IMR-90 (cell line): ENCODE data around the gene LRRC55. TPM values are rescaled to one million over a fixed set of nuclear protein-coding genes. Genes with fewer than 3 reads are reported as not detected.

Experiments used
- ATAC-seq: fragments of 200-7000 bp; cut with Tn5 transposase; 2 replicates; pipeline ENCODE4 v1.9.1; 2020; ENCODE audit warnings: low read depth, mild to moderate bottlenecking, moderate library complexity
- BruUV-seq: library from RNA; stranded (reverse); fragments of 400-500 nt; replicated peaks from 2 replicates; lab custom pipeline; 2021; lab: Mats Ljungman, UMichigan
- CTCF ChIA-PET: fragments of 300-600 bp; formaldehyde crosslinking; extraction: SDS; loops from one replicate; lab custom pipeline; 2021; ENCODE audit warnings: antibody characterized with exemption; lab: Yijun Ruan, JAX
- POLR2A ChIA-PET: fragments of 300-600 bp; sonication (Branson Sonifier 250); formaldehyde crosslinking; loops from one replicate; lab custom pipeline; 2022; ENCODE audit warnings: antibody characterized with exemption; ENCODE audit not compliant: unreplicated experiment; lab: Charles Lee
- DNase-seq: peaks from one replicate; pipeline ENCODE4 v3.0.0; 2013
- H2AFZ ChIP-seq: replicated peaks from 2 replicates; pipeline ENCODE3; 2013; ENCODE audit warnings: low read length, mild to moderate bottlenecking; ENCODE audit not compliant: poor library complexity
- H2AK5ac ChIP-seq: 2 replicates; pipeline ENCODE4 v1.6.1; 2013; ENCODE audit warnings: low read depth, low read length, inconsistent platforms
- H2AK9ac ChIP-seq: replicated peaks from 2 replicates; pipeline ENCODE3; 2013; ENCODE audit warnings: mild to moderate bottlenecking, low read depth, low read length, moderate library complexity; ENCODE audit not compliant: poor library complexity
- H2BK120ac ChIP-seq: 2 replicates; pipeline ENCODE4 v1.6.1; 2013; ENCODE audit warnings: low read depth, low read length, inconsistent platforms
- H2BK15ac ChIP-seq: 3 replicates; pipeline ENCODE4 v1.6.1; 2013; ENCODE audit warnings: low read depth, low read length, inconsistent platforms
- H2BK20ac ChIP-seq: 2 replicates; pipeline ENCODE4 v1.6.1; 2013; ENCODE audit warnings: low read depth, mild to moderate bottlenecking, inconsistent platforms, low read length, moderate library complexity
- H2BK5ac ChIP-seq: 2 replicates; pipeline ENCODE4 v1.6.1; 2013; ENCODE audit warnings: mild to moderate bottlenecking, low read depth, low read length, inconsistent platforms; ENCODE audit not compliant: poor library complexity, severe bottlenecking
- H3K14ac ChIP-seq: replicated peaks from 2 replicates; pipeline ENCODE4 v1.6.1; 2013; ENCODE audit warnings: low read depth, low read length, inconsistent platforms
- H3K18ac ChIP-seq: 2 replicates; pipeline ENCODE4 v1.6.1; 2013; ENCODE audit warnings: low read depth, low read length, control low read depth
- H3K23ac ChIP-seq: 2 replicates; pipeline ENCODE4 v1.6.1; 2013; ENCODE audit warnings: low read depth, low read length, inconsistent platforms
- H3K27ac ChIP-seq: 2 replicates; pipeline ENCODE4 v1.5.1; 2013; ENCODE audit warnings: mild to moderate bottlenecking, control low read depth, low read length; ENCODE audit not compliant: insufficient read depth
- H3K27me3 ChIP-seq: 2 replicates; pipeline ENCODE4 v1.6.1; 2013; ENCODE audit warnings: low read length; ENCODE audit not compliant: control insufficient read depth, insufficient read depth
- H3K36me3 ChIP-seq: 2 replicates; pipeline ENCODE4 v1.6.1; 2013; ENCODE audit warnings: low read length, mixed read lengths; ENCODE audit not compliant: control insufficient read depth, insufficient read depth
- H3K4ac ChIP-seq: 2 replicates; pipeline ENCODE4 v1.6.1; 2013; ENCODE audit warnings: low read depth, low read length, inconsistent platforms
- H3K4me1 ChIP-seq: 2 replicates; pipeline ENCODE4 v1.6.1; 2013; ENCODE audit warnings: low read length, mixed read lengths; ENCODE audit not compliant: control insufficient read depth, insufficient read depth
- H3K4me2 ChIP-seq: 2 replicates; pipeline ENCODE4 v1.6.1; 2013; ENCODE audit warnings: low read depth, mild to moderate bottlenecking, control low read depth, low read length, moderate library complexity
- H3K4me3 ChIP-seq: 2 replicates; pipeline ENCODE4 v1.5.1; 2013; ENCODE audit warnings: low read depth, mild to moderate bottlenecking, control low read depth, low read length, moderate library complexity; ENCODE audit not compliant: insufficient read depth
- H3K56ac ChIP-seq: 2 replicates; pipeline ENCODE4 v1.6.1; 2013; ENCODE audit warnings: low read length, inconsistent platforms; ENCODE audit not compliant: insufficient read depth; ENCODE audit errors: extremely low read depth
- H3K79me1 ChIP-seq, 2 experiments: 2 replicates each; pipeline ENCODE4 v1.6.1; 2013; ENCODE audit warnings: low read length in 2 of 2, inconsistent platforms in 1 of 2, low read depth in 1 of 2
- H3K9ac ChIP-seq: 2 replicates; pipeline ENCODE4 v1.6.1; 2013; ENCODE audit warnings: low read depth, low read length, control low read depth
- H3K9me1 ChIP-seq: 2 replicates; pipeline ENCODE4 v1.6.1; 2013; ENCODE audit warnings: low read length, inconsistent platforms; ENCODE audit not compliant: insufficient read depth
- H3K9me3 ChIP-seq: 2 replicates; pipeline ENCODE4 v1.6.1; 2013; ENCODE audit warnings: low read length; ENCODE audit not compliant: control insufficient read depth, insufficient read depth
- H4K20me1 ChIP-seq: 2 replicates; pipeline ENCODE4 v1.6.1; 2013; ENCODE audit warnings: low read length, inconsistent platforms; ENCODE audit not compliant: insufficient read depth
- H4K5ac ChIP-seq: 2 replicates; pipeline ENCODE4 v1.6.1; 2013; ENCODE audit warnings: mild to moderate bottlenecking, low read depth, low read length, control low read depth
- H4K8ac ChIP-seq, 2 experiments: 2 replicates each; pipeline ENCODE4 v1.6.1; 2013; ENCODE audit warnings: low read depth in 2 of 2, low read length in 2 of 2, control low read depth in 1 of 2, inconsistent platforms in 1 of 2
- H4K91ac ChIP-seq: 2 replicates; pipeline ENCODE4 v1.6.1; 2013; ENCODE audit warnings: low read depth, low read length, inconsistent platforms; ENCODE audit not compliant: insufficient read depth
- BHLHE40 ChIP-seq: fragments of 150-350 bp; IDR thresholded peaks from 2 replicates; pipeline ENCODE4 v1.6.1; 2016; ENCODE audit warnings: mild to moderate bottlenecking, low read depth, low read length
- CTCF ChIP-seq: conservative IDR thresholded peaks from 2 replicates; pipeline ENCODE4 v1.5.1; 2012; ENCODE audit warnings: mild to moderate bottlenecking, low read depth, low read length, improper control_type of control experiment
- FOS ChIP-seq: fragments of 150-350 bp; IDR thresholded peaks from 2 replicates; pipeline ENCODE4 v1.6.1; 2016; ENCODE audit warnings: low read depth, low read length
- MAZ ChIP-seq: IDR thresholded peaks from 2 replicates; pipeline ENCODE4 v1.6.1; 2012; ENCODE audit warnings: low read depth, mild to moderate bottlenecking, low read length, improper control_type of control experiment, moderate library complexity, borderline replicate concordance
- WGBS, 2 experiments: methylation state at CpG; one replicate each; pipeline versions ENCODE4 v1.1.5 to v1.1.7; 2013; ENCODE audit warnings: missing lambda C conversion rate in 2 of 2; ENCODE audit not compliant: insufficient read length in 1 of 2; ENCODE audit errors: extremely low coverage in 2 of 2; 5-methylcytosine and 5-hydroxymethylcytosine counted together
- dilution Hi-C: fragments of 300-500 bp; cut with HindIII; formaldehyde crosslinking; loops from one replicate; pipeline ENCODE4 v1.14.3; 2018; ENCODE audit warnings: low sequenced_read_pairs; ENCODE audit not compliant: unreplicated experiment
- in situ Hi-C: fragments of 300-500 bp; cut with MboI; formaldehyde crosslinking; loops from 3 replicates; pipeline ENCODE4 v1.14.3; 2019; ENCODE audit warnings: low sequenced_read_pairs, inconsistent platforms, mixed read lengths
- intact Hi-C: fragments of 100-400 bp; cut with micrococcal nuclease; formaldehyde crosslinking; loops from 2 replicates; pipeline ENCODE4 v1.10.0; 2022
- polyA plus RNA-seq, 3 experiments: library from polyadenylated mRNA; depleted of rRNA; stranded (reverse); fragments of >200 nt; gene quantifications; 2 replicates each; pipeline ENCODE4 v1.2.3, GENCODE V29; 2012; ENCODE audit warnings: low replicate concordance in 1 of 3
- total RNA-seq: library from RNA; depleted of rRNA; stranded (reverse); fragments of >200 nt; gene quantifications from 2 replicates; pipeline ENCODE4 v1.2.3, GENCODE V29; 2012

Gene LRRC55
- total and polyA plus RNA-seq, 2 of the 4 experiments (the other 2 are of a cell fraction): not detected

DNA sequence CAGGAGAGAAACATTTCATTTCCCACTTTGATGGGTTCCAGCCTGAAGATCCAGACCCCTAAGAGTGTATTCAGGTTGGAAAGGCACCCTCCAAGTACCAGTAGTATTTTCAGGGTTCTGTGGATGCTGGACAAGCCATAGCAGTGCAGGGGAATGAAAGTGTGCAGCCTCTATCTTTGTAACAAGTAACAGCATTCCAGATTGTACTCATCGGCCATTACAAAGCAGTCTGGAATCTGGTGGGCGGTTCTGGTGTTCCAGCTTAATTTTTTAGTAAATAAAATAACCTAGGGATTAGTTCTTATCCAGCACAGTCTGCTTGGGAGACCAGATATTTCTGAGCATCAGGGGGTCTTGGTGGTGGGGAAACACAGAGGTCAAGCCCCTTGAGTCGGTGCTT lies 32.7 kb downstream of the LRRC55 start:
- no peaks in the 10 kb centered on the region for H3K79me1 ChIP-seq
- POLR2A ChIA-PET: no interaction called here
- H2AFZ ChIP-seq: peak overlapping the region; percentile 89
- peak overlapping the region; percentile 74 for H3K4me2 ChIP-seq
- peak overlapping the region; percentile 73 for H2BK5ac ChIP-seq
- H4K8ac ChIP-seq: peak overlapping the region; percentile 61 to 80; a peak in 3 of 4 replicates
- peak overlapping the region; percentile 89 for H4K91ac ChIP-seq
- H2BK15ac ChIP-seq: peak overlapping the region; percentile 41
- H2AK9ac ChIP-seq: peak overlapping the region; percentile 82
- peak overlapping the region; percentile 5 for H3K9ac ChIP-seq
- peak overlapping the region; percentile 65 for H3K14ac ChIP-seq
- ATAC-seq: peak; percentile 96
- no peaks in the 10 kb centered on the region for H3K27me3 ChIP-seq
- H4K5ac ChIP-seq: peak overlapping the region; percentile 22
- intact Hi-C loops (loop anchor here (5.0 kb wide), 1 partner anchor 142 kb away; no protein-coding TSS in a partner anchor), dilution Hi-C loops (no loop called here), in situ Hi-C loops (no loop called here)
- H3K4ac ChIP-seq: peak overlapping the region; percentile 93
- CTCF ChIA-PET: interaction anchor here (0.7 to 1.2 kb wide), 3 partner anchors 9 to 34 kb away, joined by 3 to 4 read pairs (median 3); no protein-coding TSS in a partner anchor
- peak overlapping the region; percentile 62 for H3K18ac ChIP-seq
- H3K9me3 ChIP-seq: no peaks in the 10 kb centered on the region
- TF ChIP-seq BHLHE40: peak; percentile 63
- no peak for TF ChIP-seq MAZ
- TF ChIP-seq CTCF: 0 out of 2 replicates have a peak, but pooled peaks have one; percentile 3
- TF ChIP-seq FOS: peak; percentile 47; the same call in 1 of the 2 replicates
- BruUV-seq: no TSS peak
- H3K27ac ChIP-seq: peak overlapping the region; percentile 79
- peak overlapping the region; percentile 95 for H2AK5ac ChIP-seq
- DNase-seq: peak; percentile 86
- peak overlapping the region; percentile 98 for H2BK120ac ChIP-seq
- H4K20me1 ChIP-seq: no peaks in the 10 kb centered on the region
- H3K36me3 ChIP-seq: no peaks in the 10 kb centered on the region
- H3K23ac ChIP-seq: peak overlapping the region; percentile 92
- peaks cover 15% of the 10 kb centered on the region for H3K9me1 ChIP-seq
- WGBS, 2 experiments: no CpG with 5 or more reads among the region's 3 CpGs
- no peak overlapping the region for H3K4me3 ChIP-seq
- H2BK20ac ChIP-seq: peak overlapping the region; percentile 97
- peaks cover 16% of the 10 kb centered on the region for H3K4me1 ChIP-seq
- H3K56ac ChIP-seq: peak overlapping the region; percentile 83; the same call in 1 of the 2 replicates
